ENCODE results near the gene PDIA5.

DNA sequence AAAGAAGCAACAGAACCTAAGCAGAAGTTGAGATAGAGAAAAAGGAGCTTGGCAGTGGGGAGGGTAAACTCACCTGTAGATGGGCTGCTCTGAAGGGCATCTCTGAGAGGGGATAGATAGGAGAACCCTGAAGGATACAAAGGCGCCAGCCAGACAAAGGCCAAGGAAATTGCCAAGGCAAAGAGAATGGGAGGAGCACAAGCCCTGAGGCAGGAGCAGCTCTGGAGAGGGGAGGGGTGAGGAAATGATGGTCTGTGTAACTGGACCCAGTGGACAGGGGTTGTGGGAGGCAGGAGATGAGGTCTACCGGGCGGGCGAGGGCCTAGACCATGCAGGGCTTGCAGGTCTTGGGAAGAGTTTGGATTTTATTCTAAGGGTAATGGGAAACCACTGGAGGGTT is 2.3 kb upstream of the PDIA5 start:
- TF ChIP-seq, protein P1, sequence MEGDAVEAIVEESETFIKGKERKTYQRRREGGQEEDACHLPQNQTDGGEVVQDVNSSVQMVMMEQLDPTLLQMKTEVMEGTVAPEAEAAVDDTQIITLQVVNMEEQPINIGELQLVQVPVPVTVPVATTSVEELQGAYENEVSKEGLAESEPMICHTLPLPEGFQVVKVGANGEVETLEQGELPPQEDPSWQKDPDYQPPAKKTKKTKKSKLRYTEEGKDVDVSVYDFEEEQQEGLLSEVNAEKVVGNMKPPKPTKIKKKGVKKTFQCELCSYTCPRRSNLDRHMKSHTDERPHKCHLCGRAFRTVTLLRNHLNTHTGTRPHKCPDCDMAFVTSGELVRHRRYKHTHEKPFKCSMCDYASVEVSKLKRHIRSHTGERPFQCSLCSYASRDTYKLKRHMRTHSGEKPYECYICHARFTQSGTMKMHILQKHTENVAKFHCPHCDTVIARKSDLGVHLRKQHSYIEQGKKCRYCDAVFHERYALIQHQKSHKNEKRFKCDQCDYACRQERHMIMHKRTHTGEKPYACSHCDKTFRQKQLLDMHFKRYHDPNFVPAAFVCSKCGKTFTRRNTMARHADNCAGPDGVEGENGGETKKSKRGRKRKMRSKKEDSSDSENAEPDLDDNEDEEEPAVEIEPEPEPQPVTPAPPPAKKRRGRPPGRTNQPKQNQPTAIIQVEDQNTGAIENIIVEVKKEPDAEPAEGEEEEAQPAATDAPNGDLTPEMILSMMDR (IDR thresholded peaks at IDR 0.05; ENCODE audit: low read length), result no peak
- no peak for TF ChIP-seq EZH2 (IDR thresholded peaks at IDR 0.05; ENCODE audit: borderline replicate concordance, low read length)
